ENCODE data around the gene HTR2A. TPM values are rescaled to one million over a fixed set of nuclear protein-coding genes. Genes with fewer than 3 reads are reported as not detected.

The HTR2A gene
- polyA plus RNA-seq, 1 of the 3 experiments (the other 2 are of a cell fraction) = 0.33 TPM

DNA sequence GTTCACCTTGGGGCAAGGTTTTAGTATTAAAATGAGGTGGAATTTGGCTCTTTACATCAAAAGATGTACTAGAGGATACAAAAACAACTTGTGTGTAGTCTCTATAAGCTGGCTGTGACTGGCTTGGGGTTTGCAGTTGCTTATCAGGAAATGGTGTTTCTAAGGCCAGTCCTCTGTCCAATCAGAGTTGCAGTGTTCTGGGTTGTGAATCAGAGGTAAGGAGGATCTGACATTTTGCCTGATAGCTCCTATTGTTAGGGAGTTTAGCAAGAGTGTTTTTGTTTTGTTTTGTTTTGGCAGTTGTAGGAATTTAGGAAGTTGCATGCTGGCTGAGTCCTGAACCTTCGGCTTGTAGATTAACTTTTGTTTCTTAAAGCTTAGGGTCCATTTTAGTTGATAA is 79.8 kb downstream of the HTR2A start:
- H3K9ac ChIP-seq = no peak overlapping the region
- WGBS (ENCODE audit: low lambda C conversion rate) = 84% methylated on average over 1 of the region's 1 CpG
- DNase-seq = no peak
- H2AFZ ChIP-seq (ENCODE audit: low read depth) = no peak overlapping the region
- no peaks in the 10 kb centered on the region for H4K20me1 ChIP-seq (ENCODE audit: insufficient read depth)
- POLR2A ChIA-PET = no interaction called here
- no peaks in the 10 kb centered on the region; the same call in 1 of the 2 replicates for H3K9me3 ChIP-seq
- H3K4me2 ChIP-seq = no peak overlapping the region
- no peaks in the 10 kb centered on the region for H3K9me2 ChIP-seq
- H3K27ac ChIP-seq (ENCODE audit: low read depth in 2 of 2, low read length in 1 of 2) = no peak overlapping the region
- H3K79me2 ChIP-seq (ENCODE audit: insufficient read depth) = no peaks in the 10 kb centered on the region
- no peak overlapping the region for H3K4me3 ChIP-seq (ENCODE audit: low read depth in 2 of 2, low read length in 1 of 2)
- no peaks in the 10 kb centered on the region for H3K36me3 ChIP-seq (replicated peaks in 1 of 2; ENCODE audit: control insufficient read depth in 1 of 2, insufficient read depth in 2 of 2, low read length in 1 of 2)
- no peak for TF ChIP-seq TEAD4 (IDR thresholded peaks at IDR 0.05; ENCODE audit: borderline replicate concordance, insufficient read depth)
- TF ChIP-seq GABPA (IDR thresholded peaks at IDR 0.05; ENCODE audit: low read depth) = no peak
- TF ChIP-seq, protein P1, sequence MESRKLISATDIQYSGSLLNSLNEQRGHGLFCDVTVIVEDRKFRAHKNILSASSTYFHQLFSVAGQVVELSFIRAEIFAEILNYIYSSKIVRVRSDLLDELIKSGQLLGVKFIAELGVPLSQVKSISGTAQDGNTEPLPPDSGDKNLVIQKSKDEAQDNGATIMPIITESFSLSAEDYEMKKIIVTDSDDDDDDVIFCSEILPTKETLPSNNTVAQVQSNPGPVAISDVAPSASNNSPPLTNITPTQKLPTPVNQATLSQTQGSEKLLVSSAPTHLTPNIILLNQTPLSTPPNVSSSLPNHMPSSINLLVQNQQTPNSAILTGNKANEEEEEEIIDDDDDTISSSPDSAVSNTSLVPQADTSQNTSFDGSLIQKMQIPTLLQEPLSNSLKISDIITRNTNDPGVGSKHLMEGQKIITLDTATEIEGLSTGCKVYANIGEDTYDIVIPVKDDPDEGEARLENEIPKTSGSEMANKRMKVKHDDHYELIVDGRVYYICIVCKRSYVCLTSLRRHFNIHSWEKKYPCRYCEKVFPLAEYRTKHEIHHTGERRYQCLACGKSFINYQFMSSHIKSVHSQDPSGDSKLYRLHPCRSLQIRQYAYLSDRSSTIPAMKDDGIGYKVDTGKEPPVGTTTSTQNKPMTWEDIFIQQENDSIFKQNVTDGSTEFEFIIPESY (IDR thresholded peaks at IDR 0.05; ENCODE audit: borderline replicate concordance, low read depth) = no peak
- no peak for TF ChIP-seq EZH2phosphoT487 (IDR thresholded peaks at IDR 0.05; ENCODE audit: borderline replicate concordance, low read depth)
- TF ChIP-seq, protein P2, sequence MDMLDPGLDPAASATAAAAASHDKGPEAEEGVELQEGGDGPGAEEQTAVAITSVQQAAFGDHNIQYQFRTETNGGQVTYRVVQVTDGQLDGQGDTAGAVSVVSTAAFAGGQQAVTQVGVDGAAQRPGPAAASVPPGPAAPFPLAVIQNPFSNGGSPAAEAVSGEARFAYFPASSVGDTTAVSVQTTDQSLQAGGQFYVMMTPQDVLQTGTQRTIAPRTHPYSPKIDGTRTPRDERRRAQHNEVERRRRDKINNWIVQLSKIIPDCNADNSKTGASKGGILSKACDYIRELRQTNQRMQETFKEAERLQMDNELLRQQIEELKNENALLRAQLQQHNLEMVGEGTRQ (IDR thresholded peaks at IDR 0.05; ENCODE audit: borderline replicate concordance, low read depth, low read length) = no peak
- no peak for TF ChIP-seq RCOR1 (IDR thresholded peaks at IDR 0.05; ENCODE audit: low read length)
- no peak for TF ChIP-seq NRF1 (IDR thresholded peaks at IDR 0.05; ENCODE audit: low read depth, low read length)
- H3K27me3 ChIP-seq (ENCODE audit: insufficient read depth) = no peaks in the 10 kb centered on the region
- no peaks in the 10 kb centered on the region for H3F3A ChIP-seq (replicated peaks; ENCODE audit: insufficient read depth)
- CTCF ChIA-PET = interaction anchor here (1.5 kb wide), 1 partner anchor 15 kb away, joined by 4 read pairs; no protein-coding TSS in a partner anchor
- H3K4me1 ChIP-seq (ENCODE audit: control insufficient read depth in 1 of 2, insufficient read depth in 2 of 2, low read depth in 1 of 2, low read length in 1 of 2) = no peaks in the 10 kb centered on the region

DNA sequence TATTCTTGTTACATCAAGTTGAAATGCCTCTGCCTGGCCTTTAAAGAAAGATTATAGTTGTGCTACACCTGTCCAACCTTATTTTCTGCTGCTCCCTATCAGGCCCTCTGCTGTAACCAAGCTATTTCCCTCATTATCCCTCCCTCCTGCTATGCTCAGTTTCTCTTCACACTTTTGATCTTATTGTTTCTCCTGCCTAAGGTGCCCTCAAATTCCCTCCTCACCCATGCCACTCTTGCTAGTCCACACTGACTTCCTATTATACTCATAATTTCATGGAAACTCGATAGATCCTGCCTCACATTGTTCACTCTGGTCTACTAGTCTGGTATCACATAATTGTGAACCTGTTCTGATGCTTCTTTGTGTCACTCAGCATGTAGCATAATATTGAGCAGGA is 80.5 kb downstream of the HTR2A start:
- Histone ChIP-seq H3K27me3 (ENCODE audit: insufficient read depth) (no peaks in the 10 kb centered on the region), H3F3A (replicated peaks; ENCODE audit: insufficient read depth) (no peaks in the 10 kb centered on the region), H3K79me2 (ENCODE audit: insufficient read depth) (no peaks in the 10 kb centered on the region), H4K20me1 (ENCODE audit: insufficient read depth) (no peaks in the 10 kb centered on the region), H3K9me3 (no peaks in the 10 kb centered on the region; the same call in 1 of the 2 replicates), H3K36me3 (replicated peaks in 1 of 2; ENCODE audit: control insufficient read depth in 1 of 2, insufficient read depth in 2 of 2, low read length in 1 of 2) (no peaks in the 10 kb centered on the region), H3K4me2 (no peak overlapping the region), H3K9me2 (no peaks in the 10 kb centered on the region), H3K9ac (no peak overlapping the region), H2AFZ (ENCODE audit: low read depth) (no peak overlapping the region), H3K27ac (ENCODE audit: low read depth in 2 of 2, low read length in 1 of 2) (no peak overlapping the region), H3K4me1 (ENCODE audit: control insufficient read depth in 1 of 2, insufficient read depth in 2 of 2, low read depth in 1 of 2, low read length in 1 of 2) (no peaks in the 10 kb centered on the region), H3K4me3 (ENCODE audit: low read depth in 2 of 2, low read length in 1 of 2) (no peak overlapping the region)
- TF ChIP-seq SIN3A (IDR thresholded peaks at IDR 0.05; ENCODE audit: borderline replicate concordance, low read depth, low read length) = no peak
- no peak for DNase-seq
- 38% methylated on average over 1 of the region's 1 CpG for WGBS (ENCODE audit: low lambda C conversion rate)
- ChIA-PET CTCF (interaction anchor here (1.4 to 1.5 kb wide), 2 partner anchors 16 to 19 kb away, joined by 3 to 4 read pairs; partner anchors contain the start of gene ESD), POLR2A (no interaction called here)
